ENCODE data around the gene MLST8.

Gene MLST8

GRCh38 chr16:2179576-2179975 lies 25.7 kb upstream of the MLST8 start:
- Mint-ChIP-seq H3K9me3 (no peaks in the 10 kb centered on the region), H3K4me3 (no peak overlapping the region), H3K27me3 (no peaks in the 10 kb centered on the region), H3K36me3 (ENCODE audit: low read depth) (peaks cover 10% of the 10 kb centered on the region), H3K4me1 (ENCODE audit: low read depth) (no peaks in the 10 kb centered on the region), H3K27ac (no peak overlapping the region)

- Mint-ChIP-seq H3K27me3 (no peaks in the 10 kb centered on the region), H3K27ac (no peak overlapping the region), H3K4me1 (ENCODE audit: low read depth) (no peaks in the 10 kb centered on the region), H3K4me3 (no peak overlapping the region), H3K9me3 (no peaks in the 10 kb centered on the region), H3K36me3 (ENCODE audit: low read depth) (peaks cover 6% of the 10 kb centered on the region)
Observed at GRCh38 chr16:2180461-2180860, 24.8 kb upstream of the MLST8 start.

- H3K9me3 Mint-ChIP-seq = no peaks in the 10 kb centered on the region
- H3K27ac Mint-ChIP-seq = no peak overlapping the region
- H3K27me3 Mint-ChIP-seq = no peaks in the 10 kb centered on the region
- H3K4me3 Mint-ChIP-seq = no peak overlapping the region
- H3K36me3 Mint-ChIP-seq (ENCODE audit: low read depth) = peaks cover under 1% of the 10 kb centered on the region
- H3K4me1 Mint-ChIP-seq (ENCODE audit: low read depth) = no peaks in the 10 kb centered on the region
Observed at GRCh38 chr16:2180962-2181923, 24.0 kb upstream of the MLST8 start.

- no peaks in the 10 kb centered on the region for H3K9me3 Mint-ChIP-seq
- no peaks in the 10 kb centered on the region for H3K27me3 Mint-ChIP-seq
- no peak overlapping the region for H3K27ac Mint-ChIP-seq
- no peaks in the 10 kb centered on the region for H3K4me1 Mint-ChIP-seq (ENCODE audit: low read depth)
- no peak overlapping the region for H3K4me3 Mint-ChIP-seq
- H3K36me3 Mint-ChIP-seq (ENCODE audit: low read depth) = no peaks in the 10 kb centered on the region
Observed at GRCh38 chr16:2181952-2182351, 23.3 kb upstream of the MLST8 start.

- H3K27me3 Mint-ChIP-seq = no peaks in the 10 kb centered on the region
- no peaks in the 10 kb centered on the region for H3K36me3 Mint-ChIP-seq (ENCODE audit: low read depth)
- no peak overlapping the region for H3K27ac Mint-ChIP-seq
- H3K4me1 Mint-ChIP-seq (ENCODE audit: low read depth) = no peaks in the 10 kb centered on the region
- H3K4me3 Mint-ChIP-seq = no peak overlapping the region
- no peaks in the 10 kb centered on the region for H3K9me3 Mint-ChIP-seq
Observed at GRCh38 chr16:2183671-2184070, 21.6 kb upstream of the MLST8 start.

- no peaks in the 10 kb centered on the region for H3K27me3 Mint-ChIP-seq
- no peaks in the 10 kb centered on the region for H3K9me3 Mint-ChIP-seq
- H3K27ac Mint-ChIP-seq = no peak overlapping the region
- no peaks in the 10 kb centered on the region for H3K36me3 Mint-ChIP-seq (ENCODE audit: low read depth)
- H3K4me1 Mint-ChIP-seq (ENCODE audit: low read depth) = no peaks in the 10 kb centered on the region
- H3K4me3 Mint-ChIP-seq = no peak overlapping the region
Observed at GRCh38 chr16:2184346-2184745, 20.9 kb upstream of the MLST8 start.

GRCh38 chr16:2184962-2185361 lies 20.3 kb upstream of the MLST8 start:
- H3K36me3 Mint-ChIP-seq (ENCODE audit: low read depth) = no peaks in the 10 kb centered on the region
- no peaks in the 10 kb centered on the region for H3K9me3 Mint-ChIP-seq
- no peaks in the 10 kb centered on the region for H3K27me3 Mint-ChIP-seq
- no peak overlapping the region for H3K27ac Mint-ChIP-seq
- H3K4me1 Mint-ChIP-seq (ENCODE audit: low read depth) = no peaks in the 10 kb centered on the region
- H3K4me3 Mint-ChIP-seq = no peak overlapping the region

- H3K4me1 Mint-ChIP-seq (ENCODE audit: low read depth) = no peaks in the 10 kb centered on the region
- H3K27ac Mint-ChIP-seq = no peak overlapping the region
- no peak overlapping the region for H3K4me3 Mint-ChIP-seq
- H3K27me3 Mint-ChIP-seq = no peaks in the 10 kb centered on the region
- no peaks in the 10 kb centered on the region for H3K9me3 Mint-ChIP-seq
- no peaks in the 10 kb centered on the region for H3K36me3 Mint-ChIP-seq (ENCODE audit: low read depth)
Observed at GRCh38 chr16:2186064-2186463, 19.2 kb upstream of the MLST8 start.

- Mint-ChIP-seq H3K4me1 (ENCODE audit: low read depth) (no peaks in the 10 kb centered on the region), H3K9me3 (no peaks in the 10 kb centered on the region), H3K27ac (no peak overlapping the region), H3K36me3 (ENCODE audit: low read depth) (no peaks in the 10 kb centered on the region), H3K4me3 (no peak overlapping the region), H3K27me3 (no peaks in the 10 kb centered on the region)
Observed at GRCh38 chr16:2186505-2186904, 18.7 kb upstream of the MLST8 start.

- Mint-ChIP-seq H3K36me3 (ENCODE audit: low read depth) (no peaks in the 10 kb centered on the region), H3K9me3 (no peaks in the 10 kb centered on the region), H3K27ac (no peak overlapping the region), H3K4me3 (no peak overlapping the region), H3K4me1 (ENCODE audit: low read depth) (no peaks in the 10 kb centered on the region), H3K27me3 (no peaks in the 10 kb centered on the region)
Observed at GRCh38 chr16:2187212-2187611, 18.0 kb upstream of the MLST8 start.

- Mint-ChIP-seq H3K4me3 (no peak overlapping the region), H3K27me3 (no peaks in the 10 kb centered on the region), H3K9me3 (no peaks in the 10 kb centered on the region), H3K36me3 (ENCODE audit: low read depth) (no peaks in the 10 kb centered on the region), H3K4me1 (ENCODE audit: low read depth) (no peaks in the 10 kb centered on the region), H3K27ac (no peak overlapping the region)
Observed at GRCh38 chr16:2188395-2188794, 16.9 kb upstream of the MLST8 start.

- Mint-ChIP-seq H3K4me3 (no peak overlapping the region), H3K27ac (no peak overlapping the region), H3K27me3 (no peaks in the 10 kb centered on the region)
Observed at GRCh38 chr16:2189252-2189893, 15.9 kb upstream of the MLST8 start.

GRCh38 chr16:2190002-2190658 lies 15.1 kb upstream of the MLST8 start:
- Mint-ChIP-seq H3K4me1 (ENCODE audit: low read depth) (peaks cover 3% of the 10 kb centered on the region), H3K27me3 (peaks cover 5% of the 10 kb centered on the region), H3K36me3 (ENCODE audit: low read depth) (no peaks in the 10 kb centered on the region), H3K9me3 (no peaks in the 10 kb centered on the region), H3K4me3 (no peak overlapping the region), H3K27ac (no peak overlapping the region)

More at GRCh38 chr16:2189252-2189893, 15.9 kb upstream of the MLST8 start:
- no peaks in the 10 kb centered on the region for H3K4me1 Mint-ChIP-seq (ENCODE audit: low read depth)
- H3K36me3 Mint-ChIP-seq (ENCODE audit: low read depth) = no peaks in the 10 kb centered on the region
- no peaks in the 10 kb centered on the region for H3K9me3 Mint-ChIP-seq

- H3K4me3 Mint-ChIP-seq = no peak overlapping the region
- no peaks in the 10 kb centered on the region for H3K36me3 Mint-ChIP-seq (ENCODE audit: low read depth)
- H3K27ac Mint-ChIP-seq = no peak overlapping the region
- peaks cover 5% of the 10 kb centered on the region for H3K27me3 Mint-ChIP-seq
- H3K4me1 Mint-ChIP-seq (ENCODE audit: low read depth) = peaks cover 3% of the 10 kb centered on the region
- no peaks in the 10 kb centered on the region for H3K9me3 Mint-ChIP-seq
Observed at GRCh38 chr16:2190659-2191445, 14.4 kb upstream of the MLST8 start.

- Mint-ChIP-seq H3K27me3 (peaks cover 5% of the 10 kb centered on the region), H3K4me3 (no peak overlapping the region), H3K27ac (no peak overlapping the region), H3K9me3 (no peaks in the 10 kb centered on the region), H3K4me1 (ENCODE audit: low read depth) (peaks cover 3% of the 10 kb centered on the region), H3K36me3 (ENCODE audit: low read depth) (no peaks in the 10 kb centered on the region)
Observed at GRCh38 chr16:2191446-2191706, 13.9 kb upstream of the MLST8 start.

Data from stimulated activated naive CD8-positive, alpha-beta T cell treated with anti-CD3 and anti-CD28 coated beads, Interleukin-15, Interleukin-2, amounts not matched to agents 100 ng/mL and 50 ng/mL, for 24 hours (primary cell).